ENCODE measurements around the gene SHOX.

Gene SHOX

GRCh38 chrX:675279-675954 lies 44.8 kb downstream of the SHOX start:
- no peak for DNase-seq

GRCh38 chrX:675955-676295 lies 45.3 kb downstream of the SHOX start:
- no peak for DNase-seq

GRCh38 chrX:677376-677775 lies 46.8 kb downstream of the SHOX start:
- DNase-seq: no peak

GRCh38 chrX:679291-679979 lies 48.8 kb downstream of the SHOX start:
- DNase-seq: no peak

GRCh38 chrX:680062-680461 lies 49.5 kb downstream of the SHOX start:
- DNase-seq: no peak

- no peak for DNase-seq
These were observed 51.4 kb downstream of the SHOX start for GRCh38 chrX:681989-682388.

- DNase-seq: no peak
These were observed 52.3 kb downstream of the SHOX start for GRCh38 chrX:682892-683291.

GRCh38 chrX:683576-683975 lies 53.0 kb downstream of the SHOX start:
- no peak for DNase-seq

- no peak for DNase-seq
These were observed 54.8 kb downstream of the SHOX start for GRCh38 chrX:685120-686032.

GRCh38 chrX:689983-690382 lies 59.4 kb downstream of the SHOX start:
- DNase-seq: no peak

- no peak for DNase-seq
These were observed 64.2 kb downstream of the SHOX start for GRCh38 chrX:694800-695199.

- DNase-seq: no peak
These were observed 67.6 kb downstream of the SHOX start for GRCh38 chrX:698206-698605.

- no peak for DNase-seq
These were observed 70.3 kb downstream of the SHOX start for GRCh38 chrX:700936-701335.

- no peak for DNase-seq
These were observed 71.1 kb downstream of the SHOX start for GRCh38 chrX:701673-702072.

- no peak for DNase-seq
These were observed 72.9 kb downstream of the SHOX start for GRCh38 chrX:703466-703865.

- no peak for DNase-seq
These were observed 73.3 kb downstream of the SHOX start for GRCh38 chrX:703866-704265.
